IMR-90 (cell line): Measurements from ENCODE around the gene LINGO4. TPM values are rescaled to one million over a fixed set of nuclear protein-coding genes. Genes with fewer than 3 reads are reported as not detected.

ENCODE experiments used
- ATAC-seq: fragments of 200-7000 bp; cut with Tn5 transposase; 2 replicates; pipeline ENCODE4 v1.9.1; 2020; ENCODE audit warnings: low read depth, mild to moderate bottlenecking, moderate library complexity
- BruUV-seq: library from RNA; stranded (reverse); fragments of 400-500 nt; replicated peaks from 2 replicates; lab custom pipeline; 2021; lab: Mats Ljungman, UMichigan
- CTCF ChIA-PET: fragments of 300-600 bp; formaldehyde crosslinking; extraction: SDS; loops from one replicate; lab custom pipeline; 2021; ENCODE audit warnings: antibody characterized with exemption; lab: Yijun Ruan, JAX
- POLR2A ChIA-PET: fragments of 300-600 bp; sonication (Branson Sonifier 250); formaldehyde crosslinking; loops from one replicate; lab custom pipeline; 2022; ENCODE audit warnings: antibody characterized with exemption; ENCODE audit not compliant: unreplicated experiment; lab: Charles Lee
- DNase-seq: peaks from one replicate; pipeline ENCODE4 v3.0.0; 2013
- H2AFZ ChIP-seq: replicated peaks from 2 replicates; pipeline ENCODE3; 2013; ENCODE audit warnings: low read length, mild to moderate bottlenecking; ENCODE audit not compliant: poor library complexity
- H2AK5ac ChIP-seq: 2 replicates; pipeline ENCODE4 v1.6.1; 2013; ENCODE audit warnings: low read depth, low read length, inconsistent platforms
- H2AK9ac ChIP-seq: replicated peaks from 2 replicates; pipeline ENCODE3; 2013; ENCODE audit warnings: mild to moderate bottlenecking, low read depth, low read length, moderate library complexity; ENCODE audit not compliant: poor library complexity
- H2BK120ac ChIP-seq: 2 replicates; pipeline ENCODE4 v1.6.1; 2013; ENCODE audit warnings: low read depth, low read length, inconsistent platforms
- H2BK15ac ChIP-seq: 3 replicates; pipeline ENCODE4 v1.6.1; 2013; ENCODE audit warnings: low read depth, low read length, inconsistent platforms
- H2BK20ac ChIP-seq: 2 replicates; pipeline ENCODE4 v1.6.1; 2013; ENCODE audit warnings: low read depth, mild to moderate bottlenecking, inconsistent platforms, low read length, moderate library complexity
- H2BK5ac ChIP-seq: 2 replicates; pipeline ENCODE4 v1.6.1; 2013; ENCODE audit warnings: mild to moderate bottlenecking, low read depth, low read length, inconsistent platforms; ENCODE audit not compliant: poor library complexity, severe bottlenecking
- H3K14ac ChIP-seq: replicated peaks from 2 replicates; pipeline ENCODE4 v1.6.1; 2013; ENCODE audit warnings: low read depth, low read length, inconsistent platforms
- H3K18ac ChIP-seq: 2 replicates; pipeline ENCODE4 v1.6.1; 2013; ENCODE audit warnings: low read depth, low read length, control low read depth
- H3K23ac ChIP-seq: 2 replicates; pipeline ENCODE4 v1.6.1; 2013; ENCODE audit warnings: low read depth, low read length, inconsistent platforms
- H3K27ac ChIP-seq: 2 replicates; pipeline ENCODE4 v1.5.1; 2013; ENCODE audit warnings: mild to moderate bottlenecking, control low read depth, low read length; ENCODE audit not compliant: insufficient read depth
- H3K27me3 ChIP-seq: 2 replicates; pipeline ENCODE4 v1.6.1; 2013; ENCODE audit warnings: low read length; ENCODE audit not compliant: control insufficient read depth, insufficient read depth
- H3K36me3 ChIP-seq: 2 replicates; pipeline ENCODE4 v1.6.1; 2013; ENCODE audit warnings: low read length, mixed read lengths; ENCODE audit not compliant: control insufficient read depth, insufficient read depth
- H3K4ac ChIP-seq: 2 replicates; pipeline ENCODE4 v1.6.1; 2013; ENCODE audit warnings: low read depth, low read length, inconsistent platforms
- H3K4me1 ChIP-seq: 2 replicates; pipeline ENCODE4 v1.6.1; 2013; ENCODE audit warnings: low read length, mixed read lengths; ENCODE audit not compliant: control insufficient read depth, insufficient read depth
- H3K4me2 ChIP-seq: 2 replicates; pipeline ENCODE4 v1.6.1; 2013; ENCODE audit warnings: low read depth, mild to moderate bottlenecking, control low read depth, low read length, moderate library complexity
- H3K4me3 ChIP-seq: 2 replicates; pipeline ENCODE4 v1.5.1; 2013; ENCODE audit warnings: low read depth, mild to moderate bottlenecking, control low read depth, low read length, moderate library complexity; ENCODE audit not compliant: insufficient read depth
- H3K56ac ChIP-seq: 2 replicates; pipeline ENCODE4 v1.6.1; 2013; ENCODE audit warnings: low read length, inconsistent platforms; ENCODE audit not compliant: insufficient read depth; ENCODE audit errors: extremely low read depth
- H3K79me1 ChIP-seq, 2 experiments: 2 replicates each; pipeline ENCODE4 v1.6.1; 2013; ENCODE audit warnings: low read length in 2 of 2, inconsistent platforms in 1 of 2, low read depth in 1 of 2
- H3K9ac ChIP-seq: 2 replicates; pipeline ENCODE4 v1.6.1; 2013; ENCODE audit warnings: low read depth, low read length, control low read depth
- H3K9me1 ChIP-seq: 2 replicates; pipeline ENCODE4 v1.6.1; 2013; ENCODE audit warnings: low read length, inconsistent platforms; ENCODE audit not compliant: insufficient read depth
- H3K9me3 ChIP-seq: 2 replicates; pipeline ENCODE4 v1.6.1; 2013; ENCODE audit warnings: low read length; ENCODE audit not compliant: control insufficient read depth, insufficient read depth
- H4K20me1 ChIP-seq: 2 replicates; pipeline ENCODE4 v1.6.1; 2013; ENCODE audit warnings: low read length, inconsistent platforms; ENCODE audit not compliant: insufficient read depth
- H4K5ac ChIP-seq: 2 replicates; pipeline ENCODE4 v1.6.1; 2013; ENCODE audit warnings: mild to moderate bottlenecking, low read depth, low read length, control low read depth
- H4K8ac ChIP-seq, 2 experiments: 2 replicates each; pipeline ENCODE4 v1.6.1; 2013; ENCODE audit warnings: low read depth in 2 of 2, low read length in 2 of 2, control low read depth in 1 of 2, inconsistent platforms in 1 of 2
- H4K91ac ChIP-seq: 2 replicates; pipeline ENCODE4 v1.6.1; 2013; ENCODE audit warnings: low read depth, low read length, inconsistent platforms; ENCODE audit not compliant: insufficient read depth
- CEBPB ChIP-seq: IDR thresholded peaks from 2 replicates; pipeline ENCODE4 v1.6.1; 2012; ENCODE audit warnings: low read depth, low read length, improper control_type of control experiment
- CHD1 ChIP-seq: IDR thresholded peaks from 2 replicates; pipeline ENCODE4 v1.6.1; 2012; ENCODE audit warnings: low read depth, low read length, improper control_type of control experiment
- CTCF ChIP-seq: conservative IDR thresholded peaks from 2 replicates; pipeline ENCODE4 v1.5.1; 2012; ENCODE audit warnings: mild to moderate bottlenecking, low read depth, low read length, improper control_type of control experiment
- MAFK ChIP-seq: IDR thresholded peaks from 2 replicates; pipeline ENCODE4 v1.6.1; 2012; ENCODE audit warnings: low read depth, low read length, improper control_type of control experiment
- MAZ ChIP-seq: IDR thresholded peaks from 2 replicates; pipeline ENCODE4 v1.6.1; 2012; ENCODE audit warnings: low read depth, mild to moderate bottlenecking, low read length, improper control_type of control experiment, moderate library complexity, borderline replicate concordance
- MXI1 ChIP-seq: IDR thresholded peaks from 2 replicates; pipeline ENCODE4 v1.6.1; 2012; ENCODE audit warnings: low read depth, mild to moderate bottlenecking, low read length, moderate library complexity, borderline replicate concordance
- NFE2L2 ChIP-seq: fragments of 150-350 bp; IDR thresholded peaks from 2 replicates; pipeline ENCODE4 v1.6.1; 2016; ENCODE audit warnings: low read depth, mild to moderate bottlenecking, low read length
- POLR2A ChIP-seq: IDR thresholded peaks from 2 replicates; pipeline ENCODE4 v1.6.1; 2012; ENCODE audit warnings: mild to moderate bottlenecking, low read depth, low read length
- RAD21 ChIP-seq: IDR thresholded peaks from 2 replicates; pipeline ENCODE4 v1.6.1; 2012; ENCODE audit warnings: low read length, improper control_type of control experiment
- RFX5 ChIP-seq: IDR thresholded peaks from 2 replicates; pipeline ENCODE4 v1.8.0; 2012; ENCODE audit warnings: low read depth, mild to moderate bottlenecking, low read length, moderate library complexity
- SMC3 ChIP-seq: fragments of 150-350 bp; IDR thresholded peaks from 2 replicates; pipeline ENCODE4 v1.6.1; 2016; ENCODE audit warnings: low read depth, mild to moderate bottlenecking, antibody characterized with exemption, low read length, moderate library complexity
- WGBS, 2 experiments: methylation state at CpG; one replicate each; pipeline versions ENCODE4 v1.1.5 to v1.1.7; 2013; ENCODE audit warnings: missing lambda C conversion rate in 2 of 2; ENCODE audit not compliant: insufficient read length in 1 of 2; ENCODE audit errors: extremely low coverage in 2 of 2; 5-methylcytosine and 5-hydroxymethylcytosine counted together
- dilution Hi-C: fragments of 300-500 bp; cut with HindIII; formaldehyde crosslinking; loops from one replicate; pipeline ENCODE4 v1.14.3; 2018; ENCODE audit warnings: low sequenced_read_pairs; ENCODE audit not compliant: unreplicated experiment
- in situ Hi-C: fragments of 300-500 bp; cut with MboI; formaldehyde crosslinking; loops from 3 replicates; pipeline ENCODE4 v1.14.3; 2019; ENCODE audit warnings: low sequenced_read_pairs, inconsistent platforms, mixed read lengths
- intact Hi-C: fragments of 100-400 bp; cut with micrococcal nuclease; formaldehyde crosslinking; loops from 2 replicates; pipeline ENCODE4 v1.10.0; 2022
- polyA plus RNA-seq, 3 experiments: library from polyadenylated mRNA; depleted of rRNA; stranded (reverse); fragments of >200 nt; gene quantifications; 2 replicates each; pipeline ENCODE4 v1.2.3, GENCODE V29; 2012; ENCODE audit warnings: low replicate concordance in 1 of 3
- total RNA-seq: library from RNA; depleted of rRNA; stranded (reverse); fragments of >200 nt; gene quantifications from 2 replicates; pipeline ENCODE4 v1.2.3, GENCODE V29; 2012

Gene LINGO4
- total and polyA plus RNA-seq, 2 of the 4 experiments (the other 2 are of a cell fraction): not detected

GRCh38 chr1:151814971-151815545, 9.8 kb upstream of the LINGO4 start:
- no peak overlapping the region for H3K27ac ChIP-seq
- H3K9me3 ChIP-seq: no peaks in the 10 kb centered on the region
- no peak overlapping the region for H3K4ac ChIP-seq
- no peak overlapping the region for H3K9ac ChIP-seq
- no peak overlapping the region for H2AK9ac ChIP-seq
- no peak overlapping the region for H2BK20ac ChIP-seq
- WGBS, 2 experiments: 51% methylated on average over 4 of the region's 8 CpGs; no CpG with 5 or more reads in 1 of the 2 experiments
- in situ Hi-C loops (no loop called here), dilution Hi-C loops (no loop called here), intact Hi-C loops (no loop called here)
- TF ChIP-seq MAFK (no peak), SMC3 (no peak), RAD21 (no peak), MXI1 (no peak), MAZ (no peak), CHD1 (no peak), NFE2L2 (no peak), CTCF (no peak), RFX5 (no peak), POLR2A (no peak), CEBPB (no peak)
- H4K5ac ChIP-seq: no peak overlapping the region
- H3K14ac ChIP-seq: no peak overlapping the region
- H4K8ac ChIP-seq: no peak overlapping the region
- no TSS peak for BruUV-seq
- no peak for DNase-seq
- H3K9me1 ChIP-seq: no peaks in the 10 kb centered on the region
- no peak overlapping the region for H4K91ac ChIP-seq
- no peak overlapping the region for H2AFZ ChIP-seq
- no peak overlapping the region for H3K4me3 ChIP-seq
- no peaks in the 10 kb centered on the region for H3K4me1 ChIP-seq
- no peaks in the 10 kb centered on the region for H3K36me3 ChIP-seq
- H4K20me1 ChIP-seq: no peaks in the 10 kb centered on the region
- no peak overlapping the region for H3K23ac ChIP-seq
- POLR2A ChIA-PET: no interaction called here
- H2BK5ac ChIP-seq: no peak overlapping the region
- H3K18ac ChIP-seq: no peak overlapping the region
- no peak overlapping the region for H2AK5ac ChIP-seq
- CTCF ChIA-PET: no interaction called here
- H3K4me2 ChIP-seq: no peak overlapping the region
- no peak overlapping the region for H2BK120ac ChIP-seq
- no peak for ATAC-seq
- H3K56ac ChIP-seq: no peak overlapping the region
- H2BK15ac ChIP-seq: no peak overlapping the region
- H3K27me3 ChIP-seq: peaks cover 71% of the 10 kb centered on the region
- no peaks in the 10 kb centered on the region for H3K79me1 ChIP-seq
